Glutamatergic neuron (in vitro differentiated cells): ENCODE data around the gene MAP4K4. TPM values are rescaled to one million over a fixed set of nuclear protein-coding genes. Genes with fewer than 3 reads are reported as not detected.

ENCODE experiments used
- DNase-seq: peaks from one replicate; pipeline ENCODE4 v3.0.0; 2022
- H3K27ac Mint-ChIP-seq: one replicate; pipeline ENCODE4 v1.8.0; 2020; ENCODE audit warnings: mild to moderate bottlenecking, mixed read lengths, inconsistent platforms; ENCODE audit not compliant: unreplicated experiment
- H3K27me3 Mint-ChIP-seq: one replicate; pipeline ENCODE4 v1.8.0; 2020; ENCODE audit warnings: mild to moderate bottlenecking, moderate library complexity, mixed read lengths, inconsistent platforms; ENCODE audit not compliant: unreplicated experiment
- H3K36me3 Mint-ChIP-seq: one replicate; pipeline ENCODE4 v1.8.0; 2020; ENCODE audit warnings: mild to moderate bottlenecking, mixed read lengths, inconsistent platforms; ENCODE audit not compliant: unreplicated experiment
- H3K4me1 Mint-ChIP-seq: one replicate; pipeline ENCODE4 v1.8.0; 2020; ENCODE audit warnings: mild to moderate bottlenecking, low read depth, mixed read lengths, inconsistent platforms; ENCODE audit not compliant: unreplicated experiment
- H3K4me3 Mint-ChIP-seq: one replicate; pipeline ENCODE4 v1.8.0; 2020; ENCODE audit warnings: mild to moderate bottlenecking, mixed read lengths, inconsistent platforms; ENCODE audit not compliant: unreplicated experiment
- H3K9me3 Mint-ChIP-seq: one replicate; pipeline ENCODE4 v1.8.0; 2020; ENCODE audit warnings: mild to moderate bottlenecking, moderate library complexity, mixed read lengths, inconsistent platforms; ENCODE audit not compliant: unreplicated experiment
- CTCF ChIP-seq: fragments of 200-600 bp; sonication (generic); IDR thresholded peaks from one replicate; pipeline ENCODE4 v1.5.0; 2021; ENCODE audit not compliant: partially characterized antibody, unreplicated experiment
- total RNA-seq: library from RNA; stranded (reverse); fragmentation: NEBNext Ultra II Directional; extraction: Animal tissue kit (Norgen Biotek cat#: 25700); gene quantifications from one replicate; pipeline ENCODE4 v1.2.1, GENCODE V29; 2021; ENCODE audit not compliant: unreplicated experiment

MAP4K4 gene
- total RNA-seq, 1 donor from 2014 or later: 756 TPM

- Mint-ChIP-seq H3K4me3 (no peak overlapping the region), H3K4me1 (peaks cover 54% of the 10 kb centered on the region), H3K27me3 (peaks cover 4% of the 10 kb centered on the region), H3K36me3 (no peaks in the 10 kb centered on the region), H3K27ac (no peak overlapping the region), H3K9me3 (peaks cover 2% of the 10 kb centered on the region)
- DNase-seq: no peak
- TF ChIP-seq CTCF: no peak
Measured at GRCh38 chr2:101750688-101751087, 53.2 kb downstream of the MAP4K4 start.

- peaks cover 4% of the 10 kb centered on the region for H3K27me3 Mint-ChIP-seq
- H3K9me3 Mint-ChIP-seq: no peaks in the 10 kb centered on the region
- H3K4me1 Mint-ChIP-seq: peaks cover 51% of the 10 kb centered on the region
- H3K36me3 Mint-ChIP-seq: no peaks in the 10 kb centered on the region
- no peak overlapping the region for H3K4me3 Mint-ChIP-seq
- no peak for TF ChIP-seq CTCF
- peak overlapping the region; percentile 7 for H3K27ac Mint-ChIP-seq
- DNase-seq: no peak
Measured at GRCh38 chr2:101751276-101751815, 53.8 kb downstream of the MAP4K4 start.

GRCh38 chr2:101751875-101752619, 54.5 kb downstream of the MAP4K4 start:
- TF ChIP-seq CTCF: no peak
- H3K9me3 Mint-ChIP-seq: no peaks in the 10 kb centered on the region
- peak overlapping the region; percentile 35 for H3K4me3 Mint-ChIP-seq
- peaks cover 50% of the 10 kb centered on the region for H3K4me1 Mint-ChIP-seq
- no peaks in the 10 kb centered on the region for H3K36me3 Mint-ChIP-seq
- DNase-seq: no peak
- H3K27ac Mint-ChIP-seq: peak overlapping the region; percentile 7
- peaks cover 4% of the 10 kb centered on the region for H3K27me3 Mint-ChIP-seq

- H3K4me3 Mint-ChIP-seq: peak overlapping the region; percentile 41
- peaks cover 48% of the 10 kb centered on the region for H3K4me1 Mint-ChIP-seq
- peaks cover under 1% of the 10 kb centered on the region for H3K9me3 Mint-ChIP-seq
- H3K27ac Mint-ChIP-seq: peak overlapping the region; percentile 60
- no peak for TF ChIP-seq CTCF
- no peak for DNase-seq
- no peaks in the 10 kb centered on the region for H3K36me3 Mint-ChIP-seq
- peaks cover 1% of the 10 kb centered on the region for H3K27me3 Mint-ChIP-seq
Measured at GRCh38 chr2:101752716-101753616, 55.5 kb downstream of the MAP4K4 start.
